Nucleus accumbens (tissue), 56 donors: ENCODE data around the gene AACS.

Experiments used
- DNase-seq, 56 donors: peaks; one replicate each; lab custom pipeline; 2025; lab: John Stamatoyannopoulos, UW

The AACS gene

GRCh38 chr12:125143491-125143890 lies 78.3 kb downstream of the AACS start:
- no peak for DNase-seq

DNA sequence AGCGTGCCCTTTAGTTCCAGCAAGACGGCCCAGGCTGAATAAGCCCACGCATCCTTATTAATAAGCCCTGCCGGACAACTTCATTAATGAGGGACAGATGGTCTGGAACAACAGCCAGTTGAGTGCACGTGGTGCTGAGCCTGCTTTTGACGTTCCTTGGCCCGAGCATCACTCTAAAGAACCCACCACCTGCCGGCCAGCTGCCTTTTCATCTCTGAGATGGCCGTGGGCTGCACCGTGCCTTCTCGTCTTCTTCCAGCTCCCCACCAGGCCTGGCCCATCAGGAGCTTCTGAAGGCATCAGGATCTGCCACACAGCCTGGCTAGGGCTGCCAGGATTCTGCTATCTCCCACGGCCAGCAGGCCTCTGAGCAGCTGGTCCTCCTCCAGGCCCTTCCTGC lies 80.0 kb downstream of the AACS start:
- DNase-seq = no peak

GRCh38 chr12:125148316-125148715 lies 83.1 kb downstream of the AACS start:
- DNase-seq = no peak

GRCh38 chr12:125149160-125150108 lies 84.2 kb downstream of the AACS start:
- DNase-seq = no peak

- DNase-seq = no peak
These were observed 86.0 kb downstream of the AACS start for GRCh38 chr12:125151284-125151683.

GRCh38 chr12:125152463-125152862 lies 87.2 kb downstream of the AACS start:
- DNase-seq = no peak

DNA sequence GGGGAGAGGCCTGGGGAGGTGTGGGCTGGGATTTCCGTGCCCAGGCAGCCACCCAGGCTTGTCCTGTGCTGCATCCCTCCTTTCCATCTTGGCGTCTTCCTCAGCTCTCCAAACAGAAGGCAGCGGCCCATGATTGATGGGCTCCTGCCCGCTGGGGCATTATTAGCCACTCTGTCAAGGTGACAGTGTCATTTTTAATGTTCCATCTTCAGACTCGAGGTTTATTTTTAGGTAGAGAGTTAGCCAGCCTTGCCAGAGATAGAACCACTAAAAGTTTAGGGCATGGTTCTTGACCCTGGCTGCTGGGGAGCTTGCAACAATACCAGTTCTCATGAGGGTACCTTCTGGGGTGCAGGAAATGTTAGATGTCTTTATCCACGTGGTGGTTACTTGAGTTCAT lies 90.1 kb downstream of the AACS start:
- DNase-seq = no peak

- DNase-seq = no peak
These were observed 91.9 kb downstream of the AACS start for GRCh38 chr12:125157177-125157576.

- peak in 1 of 56 donors; percentile 19 for DNase-seq
These were observed 94.5 kb downstream of the AACS start for GRCh38 chr12:125159702-125160101.

- no peak for DNase-seq
These were observed 95.2 kb downstream of the AACS start for GRCh38 chr12:125160281-125160955.

GRCh38 chr12:125161712-125162022 lies 96.4 kb downstream of the AACS start:
- DNase-seq = no peak

- no peak for DNase-seq
These were observed 97.3 kb downstream of the AACS start for GRCh38 chr12:125162489-125163028.

DNA sequence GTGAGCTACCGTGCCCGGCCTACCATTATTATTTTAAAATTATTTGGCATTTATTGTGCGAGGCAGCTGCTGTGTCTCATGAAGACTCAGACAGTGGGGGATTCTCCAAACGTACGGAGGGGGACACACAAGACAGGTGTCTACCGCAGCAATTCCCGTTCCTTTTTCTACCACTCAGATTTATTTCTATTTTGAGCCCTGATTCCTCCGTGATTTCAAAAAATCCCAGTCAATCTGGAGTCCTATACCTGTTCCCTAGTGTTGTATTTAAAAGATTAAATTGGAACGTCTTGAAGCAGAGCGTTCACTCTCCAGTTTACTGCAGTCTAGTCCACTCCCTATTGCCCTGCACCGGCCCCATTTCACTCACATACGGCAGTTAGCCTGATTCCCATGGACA lies 97.9 kb downstream of the AACS start:
- DNase-seq = no peak

DNA sequence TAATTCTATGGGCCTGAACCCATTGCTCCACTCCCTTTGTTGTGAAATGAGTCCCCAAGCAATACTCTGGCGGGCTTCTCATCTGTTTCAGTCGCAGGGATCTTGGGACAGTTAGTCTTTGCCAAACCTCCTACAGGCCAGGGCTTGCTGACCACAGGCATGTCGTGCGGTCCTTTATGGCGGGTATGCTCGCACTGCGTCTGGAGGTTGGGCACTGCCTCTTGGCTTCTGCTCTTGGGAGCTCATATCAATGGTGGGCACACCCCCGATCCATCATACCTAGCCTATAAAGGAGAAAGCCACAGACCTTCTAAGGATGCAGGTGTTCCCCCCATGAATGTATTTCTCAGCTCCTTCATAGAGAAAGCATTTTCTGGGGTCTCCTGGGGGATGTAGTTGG lies 99.3 kb downstream of the AACS start:
- no peak for DNase-seq

DNA sequence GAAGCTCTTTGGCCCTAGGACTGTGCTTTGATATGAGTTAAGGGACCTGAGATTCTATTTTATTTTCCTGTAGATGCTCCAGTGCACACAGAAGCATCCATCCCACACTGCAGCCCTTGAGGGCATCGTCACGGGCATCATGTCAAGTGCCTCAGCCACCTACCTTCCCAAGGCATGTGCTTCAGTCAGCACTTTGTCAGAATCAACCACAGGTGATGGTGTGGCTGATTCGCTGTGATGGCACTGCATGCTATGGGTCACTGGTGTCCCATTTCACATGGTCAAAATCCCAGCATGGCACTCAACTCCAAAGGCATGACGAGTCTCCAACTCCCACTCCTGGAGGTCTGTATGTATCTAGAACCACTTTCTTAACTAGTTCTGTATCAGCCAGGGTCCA lies 100.8 kb downstream of the AACS start:
- no peak for DNase-seq

GRCh38 chr12:125167658-125168057 lies 102.4 kb downstream of the AACS start:
- no peak for DNase-seq

GRCh38 chr12:125169451-125169850 lies 104.2 kb downstream of the AACS start:
- DNase-seq = no peak

GRCh38 chr12:125169870-125170269 lies 104.6 kb downstream of the AACS start:
- peak in 27 of 56 donors; percentile 7 to 77 (median 39) for DNase-seq

DNA sequence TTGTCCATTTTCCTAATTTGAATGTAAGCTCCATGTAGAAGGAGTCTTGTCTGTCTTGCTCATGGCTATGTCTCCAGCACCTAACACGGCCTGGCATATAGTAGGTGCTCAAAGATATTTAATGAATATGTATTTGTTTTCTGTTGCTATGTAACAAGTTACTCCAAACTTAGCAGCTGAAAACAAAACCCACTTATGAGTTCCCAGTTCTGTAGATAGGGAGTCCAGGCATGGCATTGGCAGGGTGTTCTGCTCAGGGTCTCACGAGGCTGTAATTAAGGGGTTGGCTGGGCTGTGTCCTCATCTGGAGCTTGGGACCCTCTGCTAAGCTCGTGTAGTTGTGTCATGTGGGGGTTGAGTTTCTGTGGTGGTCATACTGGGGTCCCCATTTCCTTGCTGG lies 106.0 kb downstream of the AACS start:
- DNase-seq = no peak

GRCh38 chr12:125172231-125172850 lies 107.1 kb downstream of the AACS start:
- DNase-seq = peak in 14 of 56 donors; percentile 3 to 56 (median 26)

DNA sequence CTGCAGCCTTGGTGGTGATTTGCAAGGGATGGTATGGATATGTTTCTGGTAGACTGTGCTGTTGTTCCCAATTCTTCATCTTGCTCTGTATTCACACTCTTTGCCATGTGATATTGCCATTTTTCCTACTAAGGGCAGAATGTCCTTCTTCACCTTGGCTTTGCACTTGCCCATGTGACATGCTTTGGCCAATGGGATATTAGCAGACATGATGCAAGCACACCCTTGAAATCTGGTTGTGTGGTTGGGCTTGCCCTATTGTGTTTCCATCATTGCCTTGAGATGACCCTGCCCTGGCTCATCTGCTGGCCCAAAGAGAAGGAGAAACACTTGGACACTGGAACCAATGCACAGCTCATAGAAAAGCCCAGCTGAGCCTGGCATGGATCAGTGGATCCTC lies 110.3 kb downstream of the AACS start:
- DNase-seq = peak in 2 of 56 donors; percentile 19 to 59
